GM12878 (cell line): ENCODE measurements around the gene SLC50A1. TPM values are rescaled to one million over a fixed set of nuclear protein-coding genes. Genes with fewer than 3 reads are reported as not detected.

ENCODE experiments used
- ATAC-seq: fragments of 200-7000 bp; cut with Tn5 transposase; 3 replicates; pipeline ENCODE4 v1.9.1; 2020; ENCODE audit warnings: mild to moderate bottlenecking, moderate library complexity
- BruUV-seq: library from RNA; stranded (reverse); fragments of 400-500 nt; replicated peaks from 2 replicates; lab custom pipeline; 2021; lab: Mats Ljungman, UMichigan
- CTCF ChIA-PET: fragments of 300-600 bp; sonication (Branson Sonifier 250); formaldehyde crosslinking; extraction: SDS; loops from one replicate; lab custom pipeline; 2021; ENCODE audit warnings: inconsistent platforms; lab: Yijun Ruan, JAX
- POLR2A ChIA-PET: fragments of 350-600 bp; formaldehyde crosslinking; extraction: SDS; loops from one replicate; lab custom pipeline; 2021; ENCODE audit warnings: inconsistent platforms; lab: Charles Lee
- RAD21 ChIA-PET: fragments of 300-600 bp; sonication (Branson Sonifier 250); formaldehyde crosslinking; loops from one replicate; lab custom pipeline; 2023; ENCODE audit warnings: antibody characterized with exemption; ENCODE audit not compliant: unreplicated experiment; lab: Charles Lee
- SMC1A ChIA-PET: fragments of 300-600 bp; sonication (Branson Sonifier 250); formaldehyde crosslinking; loops from one replicate; lab custom pipeline; 2023; ENCODE audit not compliant: unreplicated experiment, uncharacterized antibody; lab: Charles Lee
- DNase-seq: peaks from one replicate; pipeline ENCODE4 v3.0.0-alpha.2; 2011; ENCODE audit warnings: low read depth, low spot score
- FAIRE-seq: peaks from 3 replicates; lab custom pipeline; 2011; peaks lifted over from hg19 to GRCh38; lab: Jason Lieb, UNC
- H2AFZ ChIP-seq: 2 replicates; pipeline ENCODE4 v1.6.0; 2011; ENCODE audit warnings: low read depth, low read length, control low read depth; ENCODE audit not compliant: control insufficient read depth
- H3K27ac ChIP-seq: 2 replicates; pipeline ENCODE4 v1.5.1; 2011; ENCODE audit warnings: control low read depth; ENCODE audit not compliant: control insufficient read depth, insufficient read depth
- H3K27me3 ChIP-seq, 2 experiments: replicated peaks in 1 of 2; 2 replicates each; pipeline versions ENCODE4 v1.6.0 to v1.6.1; 2011; ENCODE audit warnings: low read length in 1 of 2; ENCODE audit not compliant: control insufficient read depth in 2 of 2, insufficient read depth in 2 of 2
- H3K36me3 ChIP-seq, 2 experiments: 2 replicates each; pipeline ENCODE4 v1.5.1; 2011; ENCODE audit warnings: low read length in 1 of 2; ENCODE audit not compliant: control insufficient read depth in 2 of 2, insufficient read depth in 2 of 2
- H3K4me1 ChIP-seq: 2 replicates; pipeline ENCODE4 v1.6.1; 2011; ENCODE audit warnings: mild to moderate bottlenecking, low read length, moderate library complexity, mixed read lengths; ENCODE audit not compliant: control insufficient read depth, insufficient read depth
- H3K4me2 ChIP-seq: 2 replicates; pipeline ENCODE4 v1.6.0; 2011; ENCODE audit warnings: control low read depth; ENCODE audit not compliant: control insufficient read depth, insufficient read depth
- H3K4me3 ChIP-seq: fragments of 200-600 bp; sonication (generic); 2 replicates; pipeline ENCODE4 v1.5.1; 2016
- H3K79me2 ChIP-seq: 2 replicates; pipeline ENCODE4 v1.6.0; 2011; ENCODE audit warnings: low read length; ENCODE audit not compliant: control insufficient read depth, insufficient read depth
- H3K9ac ChIP-seq: 2 replicates; pipeline ENCODE4 v1.8.0; 2011; ENCODE audit warnings: low read length, control low read depth, mixed read lengths; ENCODE audit not compliant: control insufficient read depth, insufficient read depth
- H3K9me3 ChIP-seq: replicated peaks from 3 replicates; pipeline ENCODE4 v1.5.1; 2011; ENCODE audit warnings: mild to moderate bottlenecking, low read length; ENCODE audit not compliant: control insufficient read depth, insufficient read depth
- H4K20me1 ChIP-seq: 2 replicates; pipeline ENCODE4 v1.6.0; 2011; ENCODE audit not compliant: control insufficient read depth, insufficient read depth
- CBFB ChIP-seq: IDR thresholded peaks from 2 replicates; pipeline ENCODE4 v1.6.1; 2016; ENCODE audit warnings: antibody characterized with exemption, low read depth
- CEBPB ChIP-seq, 2 experiments: fragments of 150-350 bp in 1 of 2; IDR thresholded peaks; 2 replicates each; pipeline ENCODE4 v1.6.1; 2012 to 2014; ENCODE audit warnings: low read depth in 2 of 2, low read length in 2 of 2, borderline replicate concordance in 1 of 2, inconsistent platforms in 1 of 2
- EED ChIP-seq: sonication (generic); IDR thresholded peaks from 2 replicates; pipeline ENCODE4 v1.6.1; 2016; ENCODE audit warnings: antibody characterized with exemption, low read depth
- IRF3 ChIP-seq: fragments of 450-650 bp; IDR thresholded peaks from 2 replicates; pipeline ENCODE4 v1.6.1; 2014; ENCODE audit warnings: mild to moderate bottlenecking
- KLF5 ChIP-seq: fragments of 450-650 bp; IDR thresholded peaks from 2 replicates; pipeline ENCODE4 v1.6.1; 2014; ENCODE audit warnings: mild to moderate bottlenecking; ENCODE audit not compliant: partially characterized antibody
- NFYA ChIP-seq: IDR thresholded peaks from 2 replicates; pipeline ENCODE4 v1.6.1; 2011; ENCODE audit warnings: low read depth, mild to moderate bottlenecking, low read length, improper control_type of control experiment, borderline replicate concordance
- NR2C2 ChIP-seq: IDR thresholded peaks from 2 replicates; pipeline ENCODE4 v1.6.1; 2011; ENCODE audit warnings: borderline replicate concordance, low read depth; ENCODE audit not compliant: control insufficient read depth, insufficient read length
- POLR2AphosphoS5 ChIP-seq: IDR thresholded peaks from 2 replicates; pipeline ENCODE4 v1.6.1; 2011; ENCODE audit warnings: mild to moderate bottlenecking, low read length, inconsistent platforms
- RCOR1 ChIP-seq: conservative IDR thresholded peaks from 2 replicates; pipeline ENCODE4 v1.6.1; 2012; ENCODE audit warnings: low read depth, low read length, improper control_type of control experiment
- SMARCA5 ChIP-seq: fragments of 450-650 bp; IDR thresholded peaks from 2 replicates; pipeline ENCODE4 v1.6.1; 2017; ENCODE audit warnings: mild to moderate bottlenecking
- SMC3 ChIP-seq: IDR thresholded peaks from 2 replicates; pipeline ENCODE4 v1.6.1; 2011; ENCODE audit warnings: low read length, improper control_type of control experiment, borderline replicate concordance
- TCF3 ChIP-seq: IDR thresholded peaks from 2 replicates; pipeline ENCODE4 v1.6.1; 2012; ENCODE audit warnings: low read depth, mild to moderate bottlenecking, low read length, borderline replicate concordance; ENCODE audit not compliant: insufficient read depth
- ZNF24 ChIP-seq: fragments of 450-650 bp; IDR thresholded peaks from 2 replicates; pipeline ENCODE4 v1.6.1; 2017; ENCODE audit warnings: antibody characterized with exemption, mild to moderate bottlenecking
- WGBS: methylation state at CpG from one replicate; pipeline ENCODE4 v1.1.6; 2016; ENCODE audit warnings: low lambda C conversion rate; ENCODE audit not compliant: insufficient replicate concordance, insufficient coverage; ENCODE audit errors: missing lambda C conversion rate; 5-methylcytosine and 5-hydroxymethylcytosine counted together
- in situ Hi-C: fragments of 300-500 bp; cut with MboI; formaldehyde crosslinking; loops from 9 replicates; pipeline ENCODE4 v1.14.3; 2018; ENCODE audit warnings: mixed read lengths
- intact Hi-C: fragments of 100-400 bp; cut with micrococcal nuclease; formaldehyde crosslinking; loops from one replicate; pipeline ENCODE4 v1.14.2; 2022; ENCODE audit not compliant: unreplicated experiment
- polyA plus RNA-seq, 11 experiments: library from polyadenylated mRNA; depleted of rRNA in 4 of 11; unstranded in 6 of 11; stranded (reverse) in 5 of 11; fragments of >200 nt; fragmentation: Nextera tagmentation in 4 of 11; fragmentation: Illumina TruSeq in 1 of 11; extraction: Ambion mirVana in 4 of 11; extraction: Trizol in 1 of 11; gene quantifications; 1 replicate in 1 of 11; 2 replicates in 10 of 11; pipeline versions ENCODE4 v1.2.1 to v1.2.3, GENCODE V29; 2011 to 2016; ENCODE audit warnings: inconsistent platforms in 2 of 11, missing spikeins in 2 of 11, low read depth in 1 of 11
- total RNA-seq, 4 experiments: library from RNA; depleted of rRNA in 3 of 4; stranded (reverse); fragments of >200 nt in 3 of 4; fragmentation: Illumina TruSeq in 1 of 4; extraction: Trizol in 1 of 4; gene quantifications; 2 replicates each; pipeline versions ENCODE4 v1.2.1 to v1.2.3, GENCODE V29; 2013 to 2021
- TF ChIP-seq, protein P1 (sequence below): fragments of 450-650 bp; formaldehyde crosslinking; IDR thresholded peaks from 2 replicates; pipeline ENCODE4 v1.5.0; 2022; ENCODE audit warnings: mild to moderate bottlenecking, missing genetic modification characterization

The SLC50A1 gene
- total and polyA plus RNA-seq, 10 of the 15 experiments (the other 5 are each of a cell fraction or from before 2014, with no cell fraction given): 32.5 to 85.6 (median 54.0) TPM

DNA sequence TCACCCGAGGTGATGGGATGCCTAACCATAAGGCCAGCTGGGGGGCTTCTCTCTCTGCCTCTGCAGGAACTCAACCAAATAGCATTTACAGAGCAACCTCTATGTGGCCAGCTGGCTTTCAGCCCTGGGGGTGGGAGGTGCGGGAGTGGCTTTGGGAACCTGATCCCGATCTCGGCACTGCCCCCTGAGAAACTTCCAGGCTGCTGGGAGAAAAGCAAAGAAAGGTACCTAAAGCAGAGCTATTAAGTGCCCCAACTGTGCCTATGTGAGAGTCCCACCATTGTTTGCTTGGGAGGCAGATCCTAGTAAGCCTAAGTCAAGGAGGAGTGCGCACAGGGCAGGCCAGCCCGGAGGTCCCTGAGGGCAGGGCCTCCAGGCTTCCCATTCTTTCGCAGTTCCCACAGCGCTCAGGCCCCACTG lies 30.4 kb downstream of the SLC50A1 start (continued):
- TF ChIP-seq, protein P1, sequence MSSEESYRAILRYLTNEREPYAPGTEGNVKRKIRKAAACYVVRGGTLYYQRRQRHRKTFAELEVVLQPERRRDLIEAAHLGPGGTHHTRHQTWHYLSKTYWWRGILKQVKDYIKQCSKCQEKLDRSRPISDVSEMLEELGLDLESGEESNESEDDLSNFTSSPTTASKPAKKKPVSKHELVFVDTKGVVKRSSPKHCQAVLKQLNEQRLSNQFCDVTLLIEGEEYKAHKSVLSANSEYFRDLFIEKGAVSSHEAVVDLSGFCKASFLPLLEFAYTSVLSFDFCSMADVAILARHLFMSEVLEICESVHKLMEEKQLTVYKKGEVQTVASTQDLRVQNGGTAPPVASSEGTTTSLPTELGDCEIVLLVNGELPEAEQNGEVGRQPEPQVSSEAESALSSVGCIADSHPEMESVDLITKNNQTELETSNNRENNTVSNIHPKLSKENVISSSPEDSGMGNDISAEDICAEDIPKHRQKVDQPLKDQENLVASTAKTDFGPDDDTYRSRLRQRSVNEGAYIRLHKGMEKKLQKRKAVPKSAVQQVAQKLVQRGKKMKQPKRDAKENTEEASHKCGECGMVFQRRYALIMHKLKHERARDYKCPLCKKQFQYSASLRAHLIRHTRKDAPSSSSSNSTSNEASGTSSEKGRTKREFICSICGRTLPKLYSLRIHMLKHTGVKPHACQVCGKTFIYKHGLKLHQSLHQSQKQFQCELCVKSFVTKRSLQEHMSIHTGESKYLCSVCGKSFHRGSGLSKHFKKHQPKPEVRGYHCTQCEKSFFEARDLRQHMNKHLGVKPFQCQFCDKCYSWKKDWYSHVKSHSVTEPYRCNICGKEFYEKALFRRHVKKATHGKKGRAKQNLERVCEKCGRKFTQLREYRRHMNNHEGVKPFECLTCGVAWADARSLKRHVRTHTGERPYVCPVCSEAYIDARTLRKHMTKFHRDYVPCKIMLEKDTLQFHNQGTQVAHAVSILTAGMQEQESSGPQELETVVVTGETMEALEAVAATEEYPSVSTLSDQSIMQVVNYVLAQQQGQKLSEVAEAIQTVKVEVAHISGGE (CRISPR knock-in tag): no peak
- TF ChIP-seq ZNF24: no peak
- no peak for TF ChIP-seq KLF5

DNA sequence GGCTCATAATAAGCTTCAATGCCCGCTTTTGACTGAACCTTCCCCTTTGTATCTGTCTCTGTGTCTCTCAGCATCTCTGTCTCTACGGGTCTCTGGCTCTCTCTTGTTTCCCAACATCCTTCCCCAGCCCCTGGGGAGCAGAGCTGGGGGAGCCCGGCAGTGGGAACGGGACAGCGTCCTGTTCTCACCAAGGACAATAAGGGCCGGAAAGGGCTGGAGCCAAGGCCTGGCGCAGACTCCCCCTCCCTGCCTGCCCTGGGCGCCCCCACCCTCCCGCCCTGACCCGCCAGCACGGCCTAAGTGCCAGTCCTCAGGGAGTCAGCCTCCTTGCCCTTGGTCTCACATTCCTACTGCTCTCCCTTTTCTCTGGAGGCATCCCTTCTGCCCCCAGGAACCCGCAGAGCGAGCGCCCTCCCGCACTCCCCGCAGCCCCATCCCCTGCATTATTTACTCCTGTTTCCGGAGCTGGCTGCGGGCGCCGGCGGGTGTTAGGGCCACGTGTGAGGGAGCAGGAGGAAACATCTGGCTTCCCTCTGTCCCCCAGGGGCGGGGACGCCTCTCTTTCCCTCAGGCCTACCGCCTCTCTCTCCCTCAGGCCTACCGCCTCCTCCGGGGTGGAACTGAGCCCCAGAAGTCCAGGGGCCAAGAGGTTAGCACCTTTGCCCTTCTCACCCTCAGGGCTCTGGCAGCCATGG lies 31.0 kb downstream of the SLC50A1 start:
- Histone ChIP-seq H3K4me1 (peaks cover 3% of the 10 kb centered on the region), H3K27me3 (no peaks in the 10 kb centered on the region), H3K9me3 (no peaks in the 10 kb centered on the region), H4K20me1 (no peaks in the 10 kb centered on the region), H3K79me2 (no peaks in the 10 kb centered on the region), H3K4me3 (no peak overlapping the region), H2AFZ (peak overlapping the region; percentile 34; the same call in 1 of the 2 replicates), H3K9ac (no peak overlapping the region), H3K36me3 (peaks cover 0 to 3% of the 10 kb centered on the region in 2 experiments; a peak in 1 of 4 replicates), H3K27ac (no peak overlapping the region), H3K4me2 (no peak overlapping the region)
- WGBS: 32% methylated on average over 19 of the region's 27 CpGs
- no peak for ATAC-seq
- intact Hi-C loops (no loop called here), in situ Hi-C loops (loop anchor here (5.0 kb wide), 1 partner anchor 74 kb away; no protein-coding TSS in a partner anchor)
- CTCF ChIA-PET: interaction anchor here (1.0 to 12.1 kb wide), 15 partner anchors 11 to 123 kb away, joined by 3 to 284 read pairs (median 6); partner anchors contain the start of gene EFNA4
- no TSS peak for BruUV-seq
- POLR2A ChIA-PET: interaction anchor here (0.6 to 1.3 kb wide), 2 partner anchors 13 to 75 kb away, joined by 3 to 5 read pairs; no protein-coding TSS in a partner anchor
- SMC1A ChIA-PET: interaction anchor here (1.2 to 5.9 kb wide), 6 partner anchors 11 to 81 kb away, joined by 4 to 37 read pairs (median 6); partner anchors contain the start of gene SLC50A1
- DNase-seq: no peak
- FAIRE-seq: no peak
- RAD21 ChIA-PET: interaction anchor here (0.8 to 5.1 kb wide), 7 partner anchors 16 to 76 kb away, joined by 3 to 71 read pairs (median 5); no protein-coding TSS in a partner anchor
- no peak for TF ChIP-seq CBFB
- TF ChIP-seq RCOR1: no peak
- TF ChIP-seq POLR2AphosphoS5: no peak
- no peak for TF ChIP-seq TCF3
- TF ChIP-seq CEBPB (IDR thresholded peaks at IDR 0.05; ENCODE audit: borderline replicate concordance in 1 of 2, low read depth in 2 of 2, low read length in 2 of 2): no peak
- TF ChIP-seq IRF3: no peak
- TF ChIP-seq NFYA: no peak
- no peak for TF ChIP-seq NR2C2
- no peak for TF ChIP-seq SMC3
- no peak for TF ChIP-seq SMARCA5
- TF ChIP-seq EED: no peak
